Activated T-cell treated with anti-CD3 and anti-CD28 coated beads, Interleukin-2, amount 50 U/mL, for 1 hour (primary cell): ENCODE measurements around the gene PPP4C.

ENCODE experiments used
- DNase-seq: peaks from one replicate; pipeline ENCODE4 v3.0.0-alpha.2; 2020

Gene PPP4C

DNA sequence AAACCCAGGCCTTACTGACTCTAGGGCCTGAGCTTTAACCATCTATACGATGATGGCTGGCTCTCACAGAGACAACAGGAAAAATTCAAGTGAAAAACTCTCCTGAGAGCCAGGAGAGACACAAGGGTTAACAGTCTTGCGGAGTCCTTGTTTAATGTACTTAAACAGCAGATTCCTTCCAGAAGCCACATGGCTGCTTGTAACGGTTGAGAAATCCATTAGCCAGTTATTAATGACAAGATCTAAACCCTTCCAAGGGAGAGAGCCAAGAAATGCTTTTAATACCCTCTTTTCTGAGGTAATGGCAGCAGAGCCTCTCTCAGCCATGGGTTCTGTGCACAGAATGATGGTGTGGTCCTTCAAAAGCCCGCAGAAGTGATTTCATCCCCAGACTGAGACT lies 15.4 kb upstream of the PPP4C start:
- no peak for DNase-seq

DNA sequence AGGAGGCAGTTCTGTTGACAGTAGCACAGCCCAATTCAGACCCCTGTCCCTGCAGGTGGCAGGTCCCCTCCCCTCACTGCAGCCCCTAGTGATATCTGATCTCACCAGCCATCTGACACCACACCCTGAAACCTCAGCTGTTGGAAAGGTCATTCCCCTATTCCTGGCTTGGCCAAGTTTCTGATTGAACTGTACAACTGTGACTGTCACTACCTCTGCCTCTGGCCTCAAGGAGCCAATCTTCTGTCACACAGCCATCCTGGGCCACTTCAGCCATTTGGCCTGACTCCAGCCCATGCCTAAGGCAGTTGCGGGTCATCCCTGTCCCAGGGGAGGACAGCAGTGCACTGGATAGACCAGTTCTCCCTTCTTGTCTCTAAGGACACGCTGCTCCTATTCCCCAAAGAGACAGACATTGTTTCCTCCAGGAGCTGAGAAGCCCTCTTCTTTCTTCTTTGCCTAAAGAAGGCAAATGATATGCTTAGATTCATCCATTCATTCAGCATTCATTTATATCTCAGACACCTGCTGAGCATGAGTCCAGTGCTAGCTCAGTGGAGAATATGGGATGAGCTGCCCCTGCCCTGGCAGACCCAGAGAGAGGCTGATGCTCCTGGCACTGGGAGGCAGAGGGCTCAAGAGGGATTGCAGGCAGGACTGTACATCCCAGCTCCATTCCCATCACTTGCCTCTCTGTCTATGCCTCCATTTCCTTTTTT lies 14.8 kb upstream of the PPP4C start:
- DNase-seq, result no peak

GRCh38 chr16:30063278-30063892 lies 12.4 kb upstream of the PPP4C start:
- no peak for DNase-seq

DNA sequence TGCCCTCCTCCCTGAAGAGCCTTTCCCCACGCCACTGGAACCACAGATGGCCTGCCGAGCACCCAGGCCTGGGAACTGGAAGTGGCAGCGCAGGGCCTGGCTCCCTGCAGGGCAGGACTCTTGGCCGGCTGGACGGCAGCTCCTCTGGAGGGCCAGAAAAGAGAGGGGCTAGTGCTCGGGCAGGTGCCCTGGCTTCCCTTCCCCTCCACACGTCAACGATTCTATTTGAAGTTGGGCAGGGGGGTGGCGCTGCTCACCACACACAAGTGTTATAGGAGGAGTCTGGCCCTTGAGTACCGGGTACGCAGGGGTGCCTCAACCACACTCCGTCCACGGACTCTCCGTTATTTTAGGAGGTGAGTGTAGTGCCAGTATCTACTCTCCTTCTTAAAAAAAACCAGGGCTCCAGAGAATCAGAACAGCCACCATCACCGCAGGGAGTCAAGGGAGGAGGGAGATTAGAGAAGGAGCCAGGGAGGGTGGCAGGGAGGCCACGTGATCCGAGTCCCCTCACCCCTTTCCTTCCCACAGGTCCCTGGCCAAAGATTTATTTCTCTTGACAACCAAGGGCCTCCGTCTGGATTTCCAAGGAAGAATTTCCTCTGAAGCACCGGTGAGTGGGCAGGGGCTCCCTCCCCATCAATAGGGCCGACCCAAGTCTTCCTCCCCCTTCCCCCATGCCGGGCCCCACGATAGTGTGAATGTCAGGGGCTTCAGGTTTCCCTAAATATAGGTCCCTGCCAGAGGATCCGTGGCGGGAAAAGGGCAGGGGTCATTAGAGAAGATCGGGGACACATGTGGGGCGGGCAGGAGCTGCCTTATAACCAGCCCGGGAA lies 11.7 kb upstream of the PPP4C start:
- DNase-seq, result peak; percentile 69

DNA sequence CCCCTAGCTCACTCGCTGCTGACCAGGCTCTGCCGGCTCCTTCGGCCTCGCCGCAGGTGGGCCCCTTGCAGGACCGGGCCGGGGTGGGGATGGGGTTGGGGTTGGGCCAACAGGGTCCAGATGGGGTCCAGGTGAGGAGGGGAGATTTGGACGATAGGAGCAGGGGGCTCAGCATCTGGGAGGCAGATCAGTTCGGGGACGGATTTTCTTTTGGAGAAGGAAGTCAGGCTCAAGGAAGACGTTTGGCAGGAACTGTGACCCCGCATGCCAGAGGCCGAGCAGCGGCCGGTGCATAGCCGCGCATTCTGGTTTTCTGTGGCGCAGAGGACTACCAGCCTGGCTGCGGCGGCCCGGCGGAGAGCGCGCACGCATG lies 11.1 kb upstream of the PPP4C start:
- DNase-seq, result no peak

- peak; percentile 92 for DNase-seq
Measured at GRCh38 chr16:30065102-30065942, 10.5 kb upstream of the PPP4C start, which contains the start of gene ALDOA. ALDOA (plus strand) TSS chr16:30065760; CDS start chr16:30066898, 1,138 bp downstream.

- DNase-seq, result no peak
Measured at GRCh38 chr16:30065943-30066760, 9.6 kb upstream of the PPP4C start.

- no peak for DNase-seq
Measured at GRCh38 chr16:30066761-30067583, 8.8 kb upstream of the PPP4C start.

- no peak for DNase-seq
Measured at GRCh38 chr16:30067584-30067916, 8.2 kb upstream of the PPP4C start.

DNA sequence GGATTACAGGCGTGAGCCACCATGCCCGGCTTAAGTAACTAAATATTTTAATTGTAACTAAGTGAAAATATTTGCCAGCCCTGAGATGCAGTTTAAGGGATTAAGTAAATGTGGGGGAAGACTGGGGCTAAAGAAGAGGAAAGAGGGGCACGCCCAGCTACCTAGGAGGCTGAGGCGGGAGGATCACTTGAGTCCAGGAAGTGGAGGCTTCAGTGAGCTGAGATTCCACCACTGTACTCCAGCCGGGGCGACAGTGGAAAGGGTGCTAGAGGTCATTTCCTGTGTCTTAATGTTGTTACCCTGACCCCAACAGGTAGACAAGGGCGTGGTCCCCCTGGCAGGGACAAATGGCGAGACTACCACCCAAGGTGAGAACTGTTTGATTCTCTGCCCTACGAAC lies 7.5 kb upstream of the PPP4C start:
- DNase-seq, result no peak

DNA sequence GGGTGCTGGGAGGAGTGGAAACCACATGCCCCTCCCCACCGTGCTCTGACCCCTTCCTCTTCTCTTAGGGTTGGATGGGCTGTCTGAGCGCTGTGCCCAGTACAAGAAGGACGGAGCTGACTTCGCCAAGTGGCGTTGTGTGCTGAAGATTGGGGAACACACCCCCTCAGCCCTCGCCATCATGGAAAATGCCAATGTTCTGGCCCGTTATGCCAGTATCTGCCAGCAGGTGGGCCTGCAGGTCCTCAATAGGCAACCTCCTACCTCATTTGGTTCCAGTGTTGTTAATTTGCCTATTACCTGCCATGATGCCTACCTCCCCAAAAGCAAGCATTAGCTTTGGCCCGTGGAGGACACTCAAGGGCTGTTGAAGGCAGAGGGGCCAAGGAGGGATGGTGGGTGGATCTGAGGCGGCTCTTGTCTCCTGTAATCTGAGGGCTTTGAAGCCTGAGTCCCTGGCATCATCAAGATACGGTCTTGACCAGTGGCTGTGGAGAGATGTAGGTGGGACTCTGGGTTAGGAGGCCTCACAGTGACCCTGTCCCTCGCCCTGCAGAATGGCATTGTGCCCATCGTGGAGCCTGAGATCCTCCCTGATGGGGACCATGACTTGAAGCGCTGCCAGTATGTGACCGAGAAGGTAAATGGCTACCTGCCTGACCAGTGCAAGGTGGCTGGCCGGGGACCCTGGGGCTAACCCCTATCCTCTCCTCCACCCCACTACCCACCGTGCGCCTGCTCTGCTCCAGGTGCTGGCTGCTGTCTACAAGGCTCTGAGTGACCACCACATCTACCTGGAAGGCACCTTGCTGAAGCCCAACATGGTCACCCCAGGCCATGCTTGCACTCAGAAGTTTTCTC lies 6.8 kb upstream of the PPP4C start:
- peak; percentile 74 for DNase-seq

DNA sequence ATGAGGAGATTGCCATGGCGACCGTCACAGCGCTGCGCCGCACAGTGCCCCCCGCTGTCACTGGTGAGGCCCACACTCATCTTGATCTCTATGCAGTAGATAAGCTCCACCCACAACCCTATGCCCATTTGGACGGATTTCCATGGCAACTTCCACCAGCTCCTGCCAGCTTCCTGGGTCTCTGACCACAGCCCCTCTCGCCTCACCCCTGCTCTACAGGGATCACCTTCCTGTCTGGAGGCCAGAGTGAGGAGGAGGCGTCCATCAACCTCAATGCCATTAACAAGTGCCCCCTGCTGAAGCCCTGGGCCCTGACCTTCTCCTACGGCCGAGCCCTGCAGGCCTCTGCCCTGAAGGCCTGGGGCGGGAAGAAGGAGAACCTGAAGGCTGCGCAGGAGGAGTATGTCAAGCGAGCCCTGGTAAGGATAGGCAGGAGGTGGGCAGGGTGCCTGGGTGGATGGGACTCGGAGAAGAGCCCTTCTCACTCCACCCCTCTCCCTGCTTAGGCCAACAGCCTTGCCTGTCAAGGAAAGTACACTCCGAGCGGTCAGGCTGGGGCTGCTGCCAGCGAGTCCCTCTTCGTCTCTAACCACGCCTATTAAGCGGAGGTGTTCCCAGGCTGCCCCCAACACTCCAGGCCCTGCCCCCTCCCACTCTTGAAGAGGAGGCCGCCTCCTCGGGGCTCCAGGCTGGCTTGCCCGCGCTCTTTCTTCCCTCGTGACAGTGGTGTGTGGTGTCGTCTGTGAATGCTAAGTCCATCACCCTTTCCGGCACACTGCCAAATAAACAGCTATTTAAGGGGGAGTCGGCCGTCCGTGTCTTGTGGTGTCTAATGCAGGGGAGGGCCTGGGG lies 6.0 kb upstream of the PPP4C start:
- DNase-seq, result no peak

DNA sequence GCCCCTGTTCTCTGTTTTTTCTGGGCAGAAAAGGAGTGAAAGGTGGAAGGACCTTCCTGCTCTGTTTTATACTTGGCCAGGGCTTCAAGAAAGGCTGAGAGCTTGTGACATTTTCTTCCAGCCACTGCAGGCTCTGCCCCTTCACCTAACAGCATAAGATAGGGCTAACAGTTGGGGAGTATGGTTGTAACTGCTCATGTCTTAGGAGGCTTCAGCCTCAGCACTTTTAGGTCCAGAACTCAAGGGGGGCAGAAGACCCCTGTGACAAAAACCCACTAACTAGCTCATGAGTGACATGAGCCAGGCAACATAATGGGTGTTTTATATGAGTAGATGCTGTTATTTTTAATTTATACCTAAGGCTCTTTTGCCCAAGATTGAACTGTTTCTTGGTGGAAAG lies 5.3 kb upstream of the PPP4C start:
- no peak for DNase-seq

GRCh38 chr16:30076276-30076791 lies 540 bp downstream of the PPP4C start:
- no peak for DNase-seq

DNA sequence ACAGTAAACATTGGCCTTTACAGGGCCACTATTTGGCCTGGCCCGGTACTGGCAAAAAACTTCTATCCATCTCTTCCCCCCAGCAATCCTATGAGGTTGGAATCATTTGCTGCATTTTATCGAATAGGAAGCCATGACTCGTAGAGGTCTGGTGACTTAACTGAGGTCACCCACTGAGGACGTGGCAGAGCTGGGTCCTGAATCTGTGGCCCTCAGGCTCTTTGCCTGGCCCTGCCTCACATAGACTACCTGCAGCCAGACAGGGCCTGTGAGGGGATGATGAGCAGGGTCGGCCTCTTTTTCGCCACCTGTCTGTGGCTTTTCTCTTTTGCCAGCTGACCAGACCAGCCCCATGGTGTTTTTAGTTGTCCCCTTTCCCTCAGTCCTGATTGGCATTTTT lies 1.9 kb downstream of the PPP4C start:
- no peak for DNase-seq

- DNase-seq, result no peak
Measured at GRCh38 chr16:30078744-30079143, 3.0 kb downstream of the PPP4C start.

GRCh38 chr16:30079480-30079879 lies 3.7 kb downstream of the PPP4C start:
- no peak for DNase-seq

DNA sequence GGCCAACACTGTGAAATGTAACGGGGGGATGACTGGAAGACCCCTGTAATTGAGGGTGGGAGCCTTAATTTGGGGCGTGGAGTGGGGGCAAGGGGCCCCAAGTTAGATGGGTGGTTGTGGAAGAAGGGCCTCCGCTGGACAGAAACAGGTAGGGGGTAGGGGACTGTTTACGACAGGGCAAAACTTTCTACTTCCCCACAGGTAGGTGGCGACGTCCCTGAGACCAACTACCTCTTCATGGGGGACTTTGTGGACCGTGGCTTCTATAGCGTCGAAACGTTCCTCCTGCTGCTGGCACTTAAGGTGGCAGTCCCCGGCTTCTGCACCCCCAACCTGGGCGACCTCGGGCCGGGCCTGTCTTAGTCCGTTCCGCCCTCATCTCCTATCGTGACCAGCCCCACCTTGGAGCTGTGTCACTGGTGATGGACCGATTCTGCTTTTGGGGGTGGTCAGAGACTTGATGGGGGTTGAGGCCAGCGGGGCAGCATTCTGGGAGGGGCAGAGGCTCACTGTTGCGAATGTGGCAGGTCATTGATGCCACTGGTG lies 6.8 kb downstream of the PPP4C start:
- no peak for DNase-seq
